ENCODE measurements around the gene RNF212. TPM values are rescaled to one million over a fixed set of nuclear protein-coding genes. Genes with fewer than 3 reads are reported as not detected.
"Not testable (repeated sequence)": the region's sequence is repeated elsewhere in the genome, so short reads cannot be mapped to it uniquely, and the experiment has no call there.

The RNF212 gene
- total RNA-seq, 4 donors from 2014 or later = 6.7 to 31.1 (median 8.6) TPM

DNA sequence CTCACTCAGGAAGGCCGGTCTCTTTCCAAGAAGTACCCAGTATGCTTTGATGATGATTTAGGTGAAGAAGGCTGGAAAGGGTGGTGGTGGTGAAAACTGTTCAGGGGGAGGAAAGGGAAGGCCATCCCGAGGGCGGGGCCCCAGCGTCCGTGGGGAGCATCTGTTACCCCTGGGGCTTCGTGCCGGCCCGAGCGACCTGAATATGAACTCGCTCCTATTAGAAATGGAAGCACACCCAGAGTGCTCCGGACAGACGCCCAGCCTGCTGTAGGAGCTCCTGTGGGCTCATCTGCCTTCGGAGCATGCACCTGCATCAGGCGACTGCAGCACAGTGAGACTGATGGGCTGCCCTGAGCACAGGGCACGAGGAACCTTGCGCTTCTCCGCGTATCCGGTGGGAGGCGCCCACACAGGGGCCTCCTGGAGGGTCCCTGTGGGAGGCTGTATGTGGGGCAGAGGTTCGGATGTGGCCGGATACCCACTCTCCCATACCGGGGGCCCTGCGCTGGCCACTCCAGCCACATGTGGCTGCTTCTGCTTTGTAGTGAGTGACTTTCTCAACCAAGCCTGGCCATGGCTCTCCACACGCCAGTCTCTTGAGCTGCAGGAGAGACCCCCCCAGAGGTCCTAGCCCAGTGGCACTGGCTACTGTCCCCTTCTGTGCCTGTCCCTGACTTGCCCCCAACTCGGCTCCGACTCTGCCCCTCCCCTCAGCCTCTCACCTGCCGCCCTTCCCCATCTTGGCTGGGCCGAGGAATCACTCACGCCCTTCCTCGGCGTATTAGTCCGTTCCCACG lies 65.2 kb downstream of the RNF212 start:
- intact Hi-C loops (cut with DNase I) = no loop called here
- no peaks in the 10 kb centered on the region for H3K36me3 ChIP-seq
- TF ChIP-seq, protein P1, sequence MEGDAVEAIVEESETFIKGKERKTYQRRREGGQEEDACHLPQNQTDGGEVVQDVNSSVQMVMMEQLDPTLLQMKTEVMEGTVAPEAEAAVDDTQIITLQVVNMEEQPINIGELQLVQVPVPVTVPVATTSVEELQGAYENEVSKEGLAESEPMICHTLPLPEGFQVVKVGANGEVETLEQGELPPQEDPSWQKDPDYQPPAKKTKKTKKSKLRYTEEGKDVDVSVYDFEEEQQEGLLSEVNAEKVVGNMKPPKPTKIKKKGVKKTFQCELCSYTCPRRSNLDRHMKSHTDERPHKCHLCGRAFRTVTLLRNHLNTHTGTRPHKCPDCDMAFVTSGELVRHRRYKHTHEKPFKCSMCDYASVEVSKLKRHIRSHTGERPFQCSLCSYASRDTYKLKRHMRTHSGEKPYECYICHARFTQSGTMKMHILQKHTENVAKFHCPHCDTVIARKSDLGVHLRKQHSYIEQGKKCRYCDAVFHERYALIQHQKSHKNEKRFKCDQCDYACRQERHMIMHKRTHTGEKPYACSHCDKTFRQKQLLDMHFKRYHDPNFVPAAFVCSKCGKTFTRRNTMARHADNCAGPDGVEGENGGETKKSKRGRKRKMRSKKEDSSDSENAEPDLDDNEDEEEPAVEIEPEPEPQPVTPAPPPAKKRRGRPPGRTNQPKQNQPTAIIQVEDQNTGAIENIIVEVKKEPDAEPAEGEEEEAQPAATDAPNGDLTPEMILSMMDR (IDR thresholded peaks at IDR 0.05) = no peak
- TF ChIP-seq POLR2A (IDR thresholded peaks at IDR 0.05) = no peak
- no peak overlapping the region for H3K4me3 ChIP-seq (replicated peaks in 1 of 3)
- 80 to 84% methylated on average over 34 of the region's 34 CpGs for WGBS, 2 donors
- no peaks in the 10 kb centered on the region for H3K9me3 ChIP-seq
- no peak for DNase-seq
- H3K27me3 ChIP-seq = no peaks in the 10 kb centered on the region
- H3K27ac ChIP-seq = peak overlapping the region; percentile 73 to 82 (median 79)
- peaks cover 46 to 55% of the 10 kb centered on the region in 2 donors for H3K4me1 ChIP-seq

DNA sequence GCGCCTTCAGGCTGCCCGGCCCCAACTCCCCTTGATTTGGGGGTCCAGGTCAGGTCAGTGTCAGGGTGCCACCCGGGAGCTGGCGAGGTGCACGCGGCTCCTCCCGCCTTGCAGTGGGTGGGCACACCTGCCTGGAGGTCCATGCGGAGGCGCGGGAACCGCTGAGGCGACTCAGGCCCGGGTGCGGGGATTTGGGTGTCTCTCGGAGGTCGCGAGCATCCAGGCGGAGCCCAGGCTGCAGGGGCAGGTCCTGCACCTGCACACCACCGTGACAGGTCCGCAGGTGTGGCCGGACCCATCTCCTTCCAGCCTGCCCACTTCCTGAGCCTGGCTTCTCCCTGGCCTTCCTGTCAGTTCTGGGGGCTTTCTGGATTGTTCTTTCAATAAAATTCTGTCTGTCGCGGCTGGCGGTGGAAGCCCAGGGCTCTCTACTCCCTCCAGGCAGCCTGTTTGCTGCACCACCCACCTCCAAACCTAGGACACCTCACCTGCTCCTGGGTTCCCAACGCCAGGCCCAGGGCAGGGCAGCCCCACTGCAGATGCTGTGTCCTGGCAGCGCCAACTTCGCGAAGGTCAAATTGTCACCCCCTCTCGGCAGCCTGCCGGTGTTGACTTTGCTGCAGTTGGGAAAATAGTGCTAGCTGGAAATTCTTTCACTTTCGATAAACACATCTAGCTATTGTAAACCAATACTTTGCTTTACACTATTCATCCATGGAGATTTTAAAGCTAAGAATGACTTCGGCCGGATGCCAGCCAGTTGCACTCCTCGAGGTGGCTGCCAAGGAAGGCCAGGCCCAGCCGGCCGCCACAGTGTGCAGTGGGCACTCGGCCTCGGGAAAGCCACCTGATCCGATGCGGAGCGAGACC lies 66.0 kb downstream of the RNF212 start:
- TF ChIP-seq POLR2A (IDR thresholded peaks at IDR 0.05) = no peak
- TF ChIP-seq, protein P1 (IDR thresholded peaks at IDR 0.05) = no peak
- Histone ChIP-seq H3K27ac (peak overlapping the region; percentile 73 to 82 (median 79)), H3K36me3 (no peaks in the 10 kb centered on the region), H3K4me1 (peaks cover 47 to 63% of the 10 kb centered on the region in 2 donors), H3K27me3 (no peaks in the 10 kb centered on the region), H3K4me3 (replicated peaks in 1 of 3) (peak overlapping the region in 1 of 3 donors; percentile 2), H3K9me3 (no peaks in the 10 kb centered on the region)
- peak; percentile 78 to 84 for DNase-seq
- intact Hi-C loops (cut with DNase I) = no loop called here
- 45% methylated on average over 33 of the region's 41 CpGs for WGBS, 2 donors

DNA sequence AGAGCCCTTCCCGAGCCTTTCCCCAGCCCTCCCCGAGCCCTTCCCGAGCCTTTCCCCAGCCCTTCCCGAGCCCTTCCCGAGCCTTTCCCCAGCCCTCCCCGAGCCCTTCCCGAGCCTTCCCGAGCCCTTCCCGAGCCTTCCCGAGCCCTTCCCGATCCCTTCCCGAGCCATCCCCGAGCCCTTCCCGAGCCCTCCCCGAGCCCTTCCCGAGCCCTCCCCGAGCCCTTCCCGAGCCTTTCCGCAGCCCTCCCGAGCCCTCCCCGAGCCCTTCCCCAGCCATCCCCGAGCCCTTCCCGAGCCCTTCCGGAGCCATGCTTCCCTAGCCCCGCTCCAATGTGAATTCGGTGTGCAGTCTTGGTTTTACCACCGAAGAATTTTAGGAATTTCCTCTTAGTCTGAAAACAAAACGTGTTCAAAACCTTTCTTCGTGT lies 66.8 kb downstream of the RNF212 start:
- H3K9me3 ChIP-seq; H3K36me3 ChIP-seq; H3K4me3 ChIP-seq (replicated peaks in 1 of 3); intact Hi-C loops (cut with DNase I); H3K27me3 ChIP-seq: not testable (repeated sequence)
- DNase-seq = peak; percentile 76 to 85
- peak overlapping the region; percentile 73 to 82 (median 79) for H3K27ac ChIP-seq
- peaks cover 51 to 68% of the 10 kb centered on the region in 2 donors for H3K4me1 ChIP-seq
- WGBS, 2 donors = 19 to 38% methylated on average over 28 to 29 of the region's 29 CpGs

DNA sequence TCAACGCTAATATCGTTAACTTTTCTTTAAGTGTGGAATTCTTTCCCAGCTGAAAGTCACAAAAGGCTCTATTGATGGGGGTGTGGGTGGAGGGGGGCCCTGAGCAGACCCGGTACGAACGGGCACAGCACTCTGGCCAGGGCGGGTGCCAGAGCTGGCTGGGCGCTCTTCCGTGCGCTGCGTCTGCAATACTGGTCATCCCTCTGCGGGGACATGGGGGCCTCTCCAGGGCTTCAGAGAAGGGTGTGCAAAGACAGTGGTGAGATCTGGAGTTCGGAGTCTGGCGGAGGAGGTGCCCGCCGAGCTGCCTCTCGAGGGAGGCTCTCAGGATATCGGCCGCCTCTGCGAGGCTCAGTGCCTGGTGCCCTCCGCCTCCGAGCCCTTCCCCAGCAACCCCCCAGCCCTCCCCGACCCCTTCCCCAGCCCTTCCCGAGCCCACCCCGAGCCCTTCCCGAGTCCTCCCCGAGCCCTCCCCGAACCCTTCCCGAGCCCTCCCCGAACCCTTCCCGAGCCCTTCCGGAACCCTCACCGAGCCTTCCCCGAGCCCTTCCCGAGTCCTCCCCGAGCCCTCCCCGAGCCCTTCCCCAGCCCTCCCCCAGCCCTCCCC lies 67.7 kb downstream of the RNF212 start:
- Histone ChIP-seq H3K27ac (peak overlapping the region in 1 of 3 donors; percentile 12), H3K36me3 (no peaks in the 10 kb centered on the region), H3K27me3 (no peaks in the 10 kb centered on the region), H3K9me3 (no peaks in the 10 kb centered on the region), H3K4me3 (replicated peaks in 1 of 3) (no peak overlapping the region), H3K4me1 (peaks cover 59 to 77% of the 10 kb centered on the region in 2 donors)
- 83 to 89% methylated on average over 31 of the region's 36 CpGs for WGBS, 2 donors
- no peak for TF ChIP-seq POLR2A (IDR thresholded peaks at IDR 0.05)
- TF ChIP-seq, protein P1 (IDR thresholded peaks at IDR 0.05) = no peak
- intact Hi-C loops (cut with DNase I) = no loop called here
- peak in 1 of 2 donors; percentile 3 for DNase-seq

DNA sequence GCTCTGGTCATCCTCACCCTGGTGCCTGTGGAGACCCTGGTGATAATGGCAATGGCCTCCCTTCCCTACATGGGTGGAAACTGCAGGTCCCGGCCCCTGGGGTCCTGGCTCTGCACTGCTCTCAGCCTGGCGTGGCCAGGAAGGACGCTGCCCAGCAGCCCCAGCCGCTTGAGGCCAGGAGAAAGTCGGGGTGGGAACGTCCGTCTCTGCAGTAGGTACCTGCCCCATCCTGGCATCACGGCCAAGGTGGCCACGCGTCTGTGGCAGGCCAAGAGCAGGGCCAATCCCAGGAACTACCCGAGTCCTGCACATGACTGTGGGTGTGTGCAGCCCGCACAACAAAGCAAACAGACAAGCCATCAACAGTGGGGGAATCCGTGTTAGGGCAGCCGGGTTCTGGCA lies 68.2 kb downstream of the RNF212 start:
- H3K9me3 ChIP-seq = no peaks in the 10 kb centered on the region
- no peak overlapping the region for H3K4me3 ChIP-seq (replicated peaks in 1 of 3)
- H3K36me3 ChIP-seq = no peaks in the 10 kb centered on the region
- H3K4me1 ChIP-seq = peaks cover 64 to 82% of the 10 kb centered on the region in 2 donors
- DNase-seq = peak; percentile 31 to 33
- no peaks in the 10 kb centered on the region for H3K27me3 ChIP-seq
- WGBS, 2 donors = 88 to 96% methylated on average over 10 to 14 of the region's 14 CpGs
- H3K27ac ChIP-seq = peak overlapping the region in 2 of 3 donors; percentile 79 to 84
- intact Hi-C loops (cut with DNase I) = no loop called here
- no peak for TF ChIP-seq POLR2A (IDR thresholded peaks at IDR 0.05)
- TF ChIP-seq, protein P1 (IDR thresholded peaks at IDR 0.05) = no peak

All from thyroid gland (tissue), 4 donors.